IMR-90 (cell line): Measurements from ENCODE around the gene ZCCHC7. TPM values are rescaled to one million over a fixed set of nuclear protein-coding genes. Genes with fewer than 3 reads are reported as not detected.

Source experiments
- ATAC-seq: fragments of 200-7000 bp; cut with Tn5 transposase; 2 replicates; pipeline ENCODE4 v1.9.1; 2020; ENCODE audit warnings: low read depth, mild to moderate bottlenecking, moderate library complexity
- BruUV-seq: library from RNA; stranded (reverse); fragments of 400-500 nt; replicated peaks from 2 replicates; lab custom pipeline; 2021; lab: Mats Ljungman, UMichigan
- CTCF ChIA-PET: fragments of 300-600 bp; formaldehyde crosslinking; extraction: SDS; loops from one replicate; lab custom pipeline; 2021; ENCODE audit warnings: antibody characterized with exemption; lab: Yijun Ruan, JAX
- POLR2A ChIA-PET: fragments of 300-600 bp; sonication (Branson Sonifier 250); formaldehyde crosslinking; loops from one replicate; lab custom pipeline; 2022; ENCODE audit warnings: antibody characterized with exemption; ENCODE audit not compliant: unreplicated experiment; lab: Charles Lee
- DNase-seq: peaks from one replicate; pipeline ENCODE4 v3.0.0; 2013
- H2AFZ ChIP-seq: replicated peaks from 2 replicates; pipeline ENCODE3; 2013; ENCODE audit warnings: low read length, mild to moderate bottlenecking; ENCODE audit not compliant: poor library complexity
- H2AK5ac ChIP-seq: 2 replicates; pipeline ENCODE4 v1.6.1; 2013; ENCODE audit warnings: low read depth, low read length, inconsistent platforms
- H2AK9ac ChIP-seq: replicated peaks from 2 replicates; pipeline ENCODE3; 2013; ENCODE audit warnings: mild to moderate bottlenecking, low read depth, low read length, moderate library complexity; ENCODE audit not compliant: poor library complexity
- H2BK120ac ChIP-seq: 2 replicates; pipeline ENCODE4 v1.6.1; 2013; ENCODE audit warnings: low read depth, low read length, inconsistent platforms
- H2BK15ac ChIP-seq: 3 replicates; pipeline ENCODE4 v1.6.1; 2013; ENCODE audit warnings: low read depth, low read length, inconsistent platforms
- H2BK20ac ChIP-seq: 2 replicates; pipeline ENCODE4 v1.6.1; 2013; ENCODE audit warnings: low read depth, mild to moderate bottlenecking, inconsistent platforms, low read length, moderate library complexity
- H2BK5ac ChIP-seq: 2 replicates; pipeline ENCODE4 v1.6.1; 2013; ENCODE audit warnings: mild to moderate bottlenecking, low read depth, low read length, inconsistent platforms; ENCODE audit not compliant: poor library complexity, severe bottlenecking
- H3K14ac ChIP-seq: replicated peaks from 2 replicates; pipeline ENCODE4 v1.6.1; 2013; ENCODE audit warnings: low read depth, low read length, inconsistent platforms
- H3K18ac ChIP-seq: 2 replicates; pipeline ENCODE4 v1.6.1; 2013; ENCODE audit warnings: low read depth, low read length, control low read depth
- H3K23ac ChIP-seq: 2 replicates; pipeline ENCODE4 v1.6.1; 2013; ENCODE audit warnings: low read depth, low read length, inconsistent platforms
- H3K27ac ChIP-seq: 2 replicates; pipeline ENCODE4 v1.5.1; 2013; ENCODE audit warnings: mild to moderate bottlenecking, control low read depth, low read length; ENCODE audit not compliant: insufficient read depth
- H3K27me3 ChIP-seq: 2 replicates; pipeline ENCODE4 v1.6.1; 2013; ENCODE audit warnings: low read length; ENCODE audit not compliant: control insufficient read depth, insufficient read depth
- H3K36me3 ChIP-seq: 2 replicates; pipeline ENCODE4 v1.6.1; 2013; ENCODE audit warnings: low read length, mixed read lengths; ENCODE audit not compliant: control insufficient read depth, insufficient read depth
- H3K4ac ChIP-seq: 2 replicates; pipeline ENCODE4 v1.6.1; 2013; ENCODE audit warnings: low read depth, low read length, inconsistent platforms
- H3K4me1 ChIP-seq: 2 replicates; pipeline ENCODE4 v1.6.1; 2013; ENCODE audit warnings: low read length, mixed read lengths; ENCODE audit not compliant: control insufficient read depth, insufficient read depth
- H3K4me2 ChIP-seq: 2 replicates; pipeline ENCODE4 v1.6.1; 2013; ENCODE audit warnings: low read depth, mild to moderate bottlenecking, control low read depth, low read length, moderate library complexity
- H3K4me3 ChIP-seq: 2 replicates; pipeline ENCODE4 v1.5.1; 2013; ENCODE audit warnings: low read depth, mild to moderate bottlenecking, control low read depth, low read length, moderate library complexity; ENCODE audit not compliant: insufficient read depth
- H3K56ac ChIP-seq: 2 replicates; pipeline ENCODE4 v1.6.1; 2013; ENCODE audit warnings: low read length, inconsistent platforms; ENCODE audit not compliant: insufficient read depth; ENCODE audit errors: extremely low read depth
- H3K79me1 ChIP-seq, 2 experiments: 2 replicates each; pipeline ENCODE4 v1.6.1; 2013; ENCODE audit warnings: low read length in 2 of 2, inconsistent platforms in 1 of 2, low read depth in 1 of 2
- H3K9ac ChIP-seq: 2 replicates; pipeline ENCODE4 v1.6.1; 2013; ENCODE audit warnings: low read depth, low read length, control low read depth
- H3K9me1 ChIP-seq: 2 replicates; pipeline ENCODE4 v1.6.1; 2013; ENCODE audit warnings: low read length, inconsistent platforms; ENCODE audit not compliant: insufficient read depth
- H3K9me3 ChIP-seq: 2 replicates; pipeline ENCODE4 v1.6.1; 2013; ENCODE audit warnings: low read length; ENCODE audit not compliant: control insufficient read depth, insufficient read depth
- H4K20me1 ChIP-seq: 2 replicates; pipeline ENCODE4 v1.6.1; 2013; ENCODE audit warnings: low read length, inconsistent platforms; ENCODE audit not compliant: insufficient read depth
- H4K5ac ChIP-seq: 2 replicates; pipeline ENCODE4 v1.6.1; 2013; ENCODE audit warnings: mild to moderate bottlenecking, low read depth, low read length, control low read depth
- H4K8ac ChIP-seq, 2 experiments: 2 replicates each; pipeline ENCODE4 v1.6.1; 2013; ENCODE audit warnings: low read depth in 2 of 2, low read length in 2 of 2, control low read depth in 1 of 2, inconsistent platforms in 1 of 2
- H4K91ac ChIP-seq: 2 replicates; pipeline ENCODE4 v1.6.1; 2013; ENCODE audit warnings: low read depth, low read length, inconsistent platforms; ENCODE audit not compliant: insufficient read depth
- MAZ ChIP-seq: IDR thresholded peaks from 2 replicates; pipeline ENCODE4 v1.6.1; 2012; ENCODE audit warnings: low read depth, mild to moderate bottlenecking, low read length, improper control_type of control experiment, moderate library complexity, borderline replicate concordance
- MXI1 ChIP-seq: IDR thresholded peaks from 2 replicates; pipeline ENCODE4 v1.6.1; 2012; ENCODE audit warnings: low read depth, mild to moderate bottlenecking, low read length, moderate library complexity, borderline replicate concordance
- dilution Hi-C: fragments of 300-500 bp; cut with HindIII; formaldehyde crosslinking; loops from one replicate; pipeline ENCODE4 v1.14.3; 2018; ENCODE audit warnings: low sequenced_read_pairs; ENCODE audit not compliant: unreplicated experiment
- in situ Hi-C: fragments of 300-500 bp; cut with MboI; formaldehyde crosslinking; loops from 3 replicates; pipeline ENCODE4 v1.14.3; 2019; ENCODE audit warnings: low sequenced_read_pairs, inconsistent platforms, mixed read lengths
- intact Hi-C: fragments of 100-400 bp; cut with micrococcal nuclease; formaldehyde crosslinking; loops from 2 replicates; pipeline ENCODE4 v1.10.0; 2022
- polyA plus RNA-seq, 3 experiments: library from polyadenylated mRNA; depleted of rRNA; stranded (reverse); fragments of >200 nt; gene quantifications; 2 replicates each; pipeline ENCODE4 v1.2.3, GENCODE V29; 2012; ENCODE audit warnings: low replicate concordance in 1 of 3
- total RNA-seq: library from RNA; depleted of rRNA; stranded (reverse); fragments of >200 nt; gene quantifications from 2 replicates; pipeline ENCODE4 v1.2.3, GENCODE V29; 2012

ZCCHC7 gene
- total and polyA plus RNA-seq, 2 of the 4 experiments (the other 2 are of a cell fraction) = 13.6 to 28.7 TPM

- Histone ChIP-seq H3K4me3 (no peak overlapping the region), H3K4ac (no peak overlapping the region), H2BK120ac (no peak overlapping the region), H4K20me1 (no peaks in the 10 kb centered on the region), H3K14ac (no peak overlapping the region), H3K9me3 (no peaks in the 10 kb centered on the region), H2AK5ac (no peak overlapping the region), H3K36me3 (peaks cover 7% of the 10 kb centered on the region; the same call in 1 of the 2 replicates), H3K27me3 (no peaks in the 10 kb centered on the region), H3K9me1 (no peaks in the 10 kb centered on the region), H3K56ac (no peak overlapping the region), H3K27ac (no peak overlapping the region), H2BK5ac (no peak overlapping the region), H4K5ac (no peak overlapping the region), H2AFZ (no peak overlapping the region), H2BK15ac (no peak overlapping the region), H3K79me1 (peaks cover 3 to 19% of the 10 kb centered on the region in 2 experiments; a peak in 2 of 4 replicates), H3K4me1 (no peaks in the 10 kb centered on the region), H3K23ac (no peak overlapping the region), H4K8ac (no peak overlapping the region), H2AK9ac (no peak overlapping the region), H3K18ac (no peak overlapping the region), H2BK20ac (no peak overlapping the region), H3K9ac (no peak overlapping the region), H3K4me2 (no peak overlapping the region), H4K91ac (no peak overlapping the region)
- ATAC-seq = no peak
- TF ChIP-seq MAZ (no peak), MXI1 (no peak)
- in situ Hi-C loops = no loop called here
- dilution Hi-C loops = no loop called here
- ChIA-PET CTCF (no interaction called here), POLR2A (no interaction called here)
- intact Hi-C loops = loop anchor here (5.0 kb wide), 1 partner anchor 72 kb away; no protein-coding TSS in a partner anchor
- BruUV-seq = no TSS peak
- DNase-seq = no peak
Observed at GRCh38 chr9:37150415-37150814, 30.0 kb downstream of the ZCCHC7 start.
